NCI-H2171 (cell line): Measurements from ENCODE around the gene LMX1A.

Experiments
- DNase-seq: peaks from one replicate; lab custom pipeline; 2025; lab: John Stamatoyannopoulos, UW

Gene LMX1A

GRCh38 chr1:165265196-165265838 lies 91.2 kb downstream of the LMX1A start:
- DNase-seq: no peak

DNA sequence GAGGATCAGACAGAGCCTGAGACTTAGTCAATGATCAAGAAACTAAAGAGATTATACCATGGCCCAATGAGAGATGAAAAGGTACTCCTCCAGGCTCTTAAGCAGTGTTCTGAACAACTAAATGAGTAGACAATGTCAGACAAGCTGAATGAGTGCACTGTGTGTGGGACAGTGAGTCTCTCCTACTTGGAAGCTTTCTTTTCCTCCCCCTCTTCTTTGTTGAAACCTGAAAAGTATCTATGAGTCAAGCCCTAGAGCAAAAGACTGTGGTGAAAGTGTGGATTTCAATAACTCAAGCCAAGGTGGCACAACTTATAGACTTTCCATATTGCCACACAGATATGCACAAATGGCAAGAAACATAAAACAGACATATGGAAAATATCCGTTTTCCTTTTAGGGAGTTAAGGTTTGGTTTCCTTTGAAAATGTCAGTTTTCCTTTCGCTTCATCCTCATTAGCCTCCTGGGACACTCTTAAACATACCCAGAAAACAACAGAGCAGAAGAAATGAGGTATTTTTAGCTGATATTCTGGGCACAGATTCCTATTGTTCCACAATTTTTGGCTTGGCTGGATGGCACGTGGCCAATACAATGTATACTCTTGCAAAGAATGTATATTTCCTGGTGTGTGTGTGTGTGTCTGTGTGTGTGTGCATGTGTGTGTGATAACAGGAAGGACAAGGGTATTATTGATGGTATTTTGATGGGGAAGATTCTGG lies 96.6 kb downstream of the LMX1A start:
- DNase-seq: no peak

GRCh38 chr1:165259236-165259635 lies 97.3 kb downstream of the LMX1A start:
- DNase-seq: no peak

DNA sequence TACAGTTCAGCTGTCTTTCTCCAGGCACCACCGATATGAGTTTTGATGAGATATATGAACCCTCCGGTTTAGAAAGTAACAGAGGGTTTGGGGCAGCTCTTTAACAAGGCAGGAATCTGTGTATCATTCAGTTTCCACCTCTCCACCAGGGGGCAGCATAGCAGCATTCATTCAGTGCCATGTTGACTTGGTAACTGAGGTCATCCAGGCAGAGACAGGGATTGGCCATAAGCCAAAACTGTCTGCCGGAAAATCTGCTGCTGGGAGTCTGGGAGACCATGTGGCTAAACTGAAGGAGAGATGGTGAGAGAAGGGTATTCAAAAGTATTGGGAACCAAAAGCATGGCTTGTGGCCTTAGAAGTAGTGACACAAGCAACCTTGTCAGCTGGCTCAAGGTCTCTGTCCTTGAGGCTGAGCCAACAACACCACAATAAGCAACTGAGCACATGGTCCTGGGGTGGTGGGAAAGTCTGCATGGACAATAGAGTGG lies 98.5 kb downstream of the LMX1A start:
- peak; percentile 82 for DNase-seq

- no peak for DNase-seq
Measured at GRCh38 chr1:165254896-165255625, 101.5 kb downstream of the LMX1A start.

GRCh38 chr1:165254376-165254775 lies 102.1 kb downstream of the LMX1A start:
- DNase-seq: peak; percentile 15

GRCh38 chr1:165253818-165254254 lies 102.7 kb downstream of the LMX1A start:
- DNase-seq: peak; percentile 40

- no peak for DNase-seq
Measured at GRCh38 chr1:165248969-165249571, 107.4 kb downstream of the LMX1A start.

GRCh38 chr1:165241952-165242351 lies 114.6 kb downstream of the LMX1A start:
- DNase-seq: no peak

- DNase-seq: no peak
Measured at GRCh38 chr1:165241321-165241720, 115.2 kb downstream of the LMX1A start.

DNA sequence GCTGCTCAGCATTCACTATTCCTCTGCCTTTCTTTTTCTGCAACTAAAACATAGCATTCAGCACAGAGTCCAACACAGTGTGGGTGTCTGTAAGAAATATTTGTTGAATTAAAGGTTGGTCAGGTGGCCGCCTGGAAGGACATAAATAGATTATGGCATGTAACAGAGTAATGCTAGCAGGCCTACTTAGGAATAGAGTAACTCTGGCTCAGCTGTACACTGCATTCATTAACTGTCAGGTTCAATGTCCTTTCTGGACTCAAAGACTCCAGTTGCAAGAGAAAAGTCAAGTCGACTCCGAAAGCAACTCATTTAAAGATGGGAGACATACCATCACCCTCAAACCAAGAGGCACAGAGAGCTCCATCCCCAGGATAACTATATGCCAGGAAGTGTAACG lies 116.0 kb downstream of the LMX1A start:
- no peak for DNase-seq

GRCh38 chr1:165239873-165240272 lies 116.6 kb downstream of the LMX1A start:
- DNase-seq: no peak

DNA sequence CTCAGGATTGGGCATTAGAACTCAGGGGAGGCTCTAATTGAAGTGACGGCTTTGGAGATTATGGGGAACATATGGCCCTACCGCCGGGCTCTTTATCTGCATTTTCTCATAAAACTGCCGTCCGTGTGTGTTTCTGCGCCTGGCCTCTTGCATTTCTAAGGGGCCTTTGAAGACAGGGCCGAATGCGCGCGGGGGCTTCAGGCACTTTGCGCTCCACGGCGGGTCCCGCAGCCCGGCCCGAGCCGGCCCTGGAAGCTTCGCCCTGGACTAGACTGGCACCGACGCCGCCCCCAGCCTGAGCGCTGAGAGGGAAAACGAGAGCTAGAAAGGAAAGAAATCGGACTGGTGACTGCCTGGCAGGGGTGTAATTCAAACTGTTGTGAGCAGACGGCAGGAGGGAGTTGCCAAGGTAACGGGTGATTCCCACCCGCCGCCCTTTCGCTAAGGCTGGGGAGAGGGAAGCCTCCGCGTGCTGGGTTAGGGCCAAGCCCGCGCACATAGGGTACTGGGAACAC lies 120.7 kb downstream of the LMX1A start:
- peak; percentile 86 for DNase-seq

- DNase-seq: peak; percentile 78
Measured at GRCh38 chr1:165235155-165235776, 121.2 kb downstream of the LMX1A start.

GRCh38 chr1:165234149-165234548 lies 122.4 kb downstream of the LMX1A start:
- no peak for DNase-seq

- DNase-seq: no peak
Measured at GRCh38 chr1:165228676-165229075, 127.8 kb downstream of the LMX1A start.

- DNase-seq: no peak
Measured at GRCh38 chr1:165228111-165228655, 128.3 kb downstream of the LMX1A start.

DNA sequence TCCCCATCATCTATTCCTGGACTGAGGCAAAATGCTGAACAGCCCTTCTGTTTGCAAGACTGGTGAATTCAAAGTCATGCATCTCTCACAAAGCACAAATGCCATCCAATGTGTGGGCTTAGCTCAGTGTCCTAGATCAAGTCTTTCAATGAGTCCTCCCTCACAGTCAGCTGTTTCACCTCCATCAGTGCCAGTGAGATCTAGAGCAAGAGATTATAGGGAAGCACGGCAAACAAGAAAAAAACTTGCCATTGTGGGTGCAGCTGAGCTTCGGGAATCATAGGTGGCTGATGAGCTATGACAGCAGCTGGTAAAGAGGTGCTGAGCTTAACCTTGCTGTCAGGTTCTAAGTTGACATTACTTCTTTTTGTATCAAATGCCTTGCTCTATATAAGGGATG lies 130.2 kb downstream of the LMX1A start:
- DNase-seq: no peak

GRCh38 chr1:165225650-165226049 lies 130.9 kb downstream of the LMX1A start:
- no peak for DNase-seq

- DNase-seq: no peak
Measured at GRCh38 chr1:165225062-165225461, 131.5 kb downstream of the LMX1A start.

DNA sequence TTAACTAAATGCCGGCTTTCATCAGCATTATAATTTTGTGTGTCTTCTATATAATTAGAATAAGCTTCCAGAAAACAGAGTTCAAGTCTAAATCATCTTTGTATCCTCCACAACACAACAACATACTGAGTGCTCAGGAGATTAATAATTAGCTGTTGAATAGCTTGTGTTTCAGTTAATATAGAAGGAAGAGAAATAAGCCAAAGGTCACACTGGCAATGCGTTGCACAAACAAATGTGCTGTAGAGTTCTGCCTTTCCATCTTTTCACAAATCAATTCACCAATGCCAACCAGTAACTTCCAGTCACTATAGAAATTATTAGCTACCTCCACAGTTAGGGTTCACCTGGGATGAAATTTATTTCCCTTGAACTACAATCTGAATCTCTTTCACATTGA lies 132.0 kb downstream of the LMX1A start:
- DNase-seq: no peak
